GM12872 (cell line): ENCODE data around the gene CLNK.

Source experiments
- TF ChIP-seq, protein P1 (sequence below): IDR thresholded peaks from 3 replicates; pipeline ENCODE4 v1.5.1; 2011; ENCODE audit warnings: low read depth, mild to moderate bottlenecking, low read length, moderate library complexity; ENCODE audit not compliant: insufficient read depth

Gene CLNK

DNA sequence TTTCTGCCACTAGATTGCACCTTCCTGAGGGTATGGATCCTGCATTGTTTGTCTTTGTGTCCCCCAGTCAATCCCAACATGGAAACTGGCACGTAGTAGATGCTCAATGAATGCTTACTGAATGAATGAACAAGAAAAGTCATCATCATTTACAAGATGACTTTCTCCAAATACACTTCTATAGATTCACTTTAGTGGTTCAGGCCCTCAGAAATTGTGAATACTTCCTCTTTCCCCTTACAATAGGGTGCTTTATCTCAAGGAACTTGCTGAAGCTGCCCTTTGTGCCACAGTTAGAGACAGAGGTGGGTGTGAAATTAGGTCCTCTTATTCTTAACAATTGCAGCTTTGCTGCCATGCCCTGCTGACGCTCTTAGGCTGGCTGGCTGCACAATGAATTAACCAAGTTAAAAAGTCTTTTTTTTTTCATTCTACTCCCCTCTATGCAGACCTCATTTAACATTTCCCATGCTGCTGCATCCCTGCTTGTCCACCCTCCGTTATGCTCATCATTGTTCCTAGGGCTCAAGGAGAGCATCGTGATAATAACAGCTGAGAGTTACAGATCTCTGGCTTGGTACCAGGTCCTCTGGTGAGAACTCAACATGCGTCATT is 119.3 kb downstream of the CLNK start:
- TF ChIP-seq, protein P1, sequence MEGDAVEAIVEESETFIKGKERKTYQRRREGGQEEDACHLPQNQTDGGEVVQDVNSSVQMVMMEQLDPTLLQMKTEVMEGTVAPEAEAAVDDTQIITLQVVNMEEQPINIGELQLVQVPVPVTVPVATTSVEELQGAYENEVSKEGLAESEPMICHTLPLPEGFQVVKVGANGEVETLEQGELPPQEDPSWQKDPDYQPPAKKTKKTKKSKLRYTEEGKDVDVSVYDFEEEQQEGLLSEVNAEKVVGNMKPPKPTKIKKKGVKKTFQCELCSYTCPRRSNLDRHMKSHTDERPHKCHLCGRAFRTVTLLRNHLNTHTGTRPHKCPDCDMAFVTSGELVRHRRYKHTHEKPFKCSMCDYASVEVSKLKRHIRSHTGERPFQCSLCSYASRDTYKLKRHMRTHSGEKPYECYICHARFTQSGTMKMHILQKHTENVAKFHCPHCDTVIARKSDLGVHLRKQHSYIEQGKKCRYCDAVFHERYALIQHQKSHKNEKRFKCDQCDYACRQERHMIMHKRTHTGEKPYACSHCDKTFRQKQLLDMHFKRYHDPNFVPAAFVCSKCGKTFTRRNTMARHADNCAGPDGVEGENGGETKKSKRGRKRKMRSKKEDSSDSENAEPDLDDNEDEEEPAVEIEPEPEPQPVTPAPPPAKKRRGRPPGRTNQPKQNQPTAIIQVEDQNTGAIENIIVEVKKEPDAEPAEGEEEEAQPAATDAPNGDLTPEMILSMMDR, result no peak

DNA sequence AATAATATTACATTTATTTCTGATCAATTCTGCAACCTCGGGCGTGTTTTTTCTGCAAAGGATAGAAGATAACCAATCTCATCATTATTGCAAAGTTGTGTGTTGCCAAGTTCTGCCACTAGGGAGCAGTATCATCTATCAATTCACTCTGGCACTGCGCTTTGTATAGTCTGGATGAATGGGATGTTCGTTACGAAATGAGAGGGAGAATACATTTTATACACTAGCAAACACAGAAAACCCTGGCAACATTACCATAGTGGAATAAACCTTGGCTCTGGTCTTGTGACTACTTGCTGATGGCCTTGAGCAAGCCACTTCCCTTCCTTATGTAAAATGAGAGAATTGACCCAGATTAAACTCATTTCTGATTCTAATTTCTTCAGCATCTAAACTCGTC is 129.9 kb downstream of the CLNK start:
- TF ChIP-seq, protein P1, result peak; percentile 76

DNA sequence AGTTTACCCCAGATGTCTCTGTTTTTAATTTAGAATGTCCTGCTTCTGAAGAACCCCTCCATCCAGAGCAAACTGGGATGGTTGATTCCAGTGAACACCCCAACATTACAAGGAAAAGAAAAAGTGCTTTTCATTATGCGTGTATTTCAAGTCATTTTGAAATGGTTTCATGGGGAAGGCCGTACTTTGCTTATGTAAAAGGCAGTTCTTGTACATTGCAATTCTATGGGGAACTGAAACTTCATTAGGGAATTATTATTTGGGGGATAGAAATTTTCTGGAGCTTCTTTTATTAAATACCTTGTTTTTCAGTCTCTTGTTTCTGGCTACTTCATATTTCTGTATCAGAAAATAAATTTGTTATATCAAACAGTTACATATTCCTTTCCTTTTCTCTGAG is 130.4 kb downstream of the CLNK start:
- TF ChIP-seq, protein P1, result no peak

DNA sequence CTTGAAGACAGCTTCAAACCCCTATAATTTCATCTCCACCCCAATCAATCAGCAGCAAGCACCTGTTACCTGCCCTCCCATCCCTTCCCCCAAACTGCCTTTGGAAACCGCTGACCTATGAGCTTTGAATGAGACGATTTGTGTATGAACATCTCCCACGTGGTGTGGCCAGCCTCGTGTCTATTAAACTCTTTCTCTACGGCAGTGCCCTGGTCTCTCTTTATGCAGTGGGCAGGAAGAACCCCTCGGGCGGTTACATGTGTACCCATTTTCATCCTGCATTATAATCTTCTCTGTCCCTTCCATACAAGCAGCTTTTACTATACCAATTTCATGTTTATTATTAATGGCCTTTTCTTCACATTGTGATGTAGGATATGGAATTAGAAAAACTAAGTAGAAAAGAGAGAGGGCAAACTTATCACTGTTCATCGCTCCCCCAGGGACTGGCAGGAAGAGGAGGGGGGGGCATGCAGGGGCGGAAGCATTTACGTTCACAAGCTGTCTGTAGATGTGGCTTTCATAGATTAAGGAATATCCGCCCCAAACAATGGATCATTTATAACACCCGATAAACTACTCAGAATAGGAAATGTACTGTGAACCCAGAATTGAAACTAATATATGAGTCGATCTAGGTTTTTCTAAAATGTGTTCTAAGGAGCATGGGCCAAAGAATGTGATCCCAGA is 131.8 kb downstream of the CLNK start:
- TF ChIP-seq, protein P1, result no peak

DNA sequence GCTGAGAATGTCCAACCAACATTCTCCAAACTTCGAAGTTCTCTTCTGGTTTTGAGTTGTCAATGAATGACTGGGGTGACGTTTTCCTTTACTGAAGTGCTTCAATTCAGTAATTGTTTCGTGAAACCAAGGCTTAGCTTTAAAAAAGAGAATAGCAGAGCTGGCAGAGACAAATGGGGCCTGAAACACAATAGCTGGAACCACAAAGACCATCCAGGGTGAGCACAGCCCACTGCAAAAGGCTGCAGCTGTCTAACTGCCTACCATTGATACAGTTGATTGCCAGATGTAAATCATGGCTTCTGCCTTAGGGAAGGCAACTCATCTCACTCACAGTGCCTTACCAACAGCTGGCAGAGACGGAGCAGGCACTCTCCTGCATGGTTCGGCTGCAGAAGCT is 148.7 kb downstream of the CLNK start:
- TF ChIP-seq, protein P1, result no peak

DNA sequence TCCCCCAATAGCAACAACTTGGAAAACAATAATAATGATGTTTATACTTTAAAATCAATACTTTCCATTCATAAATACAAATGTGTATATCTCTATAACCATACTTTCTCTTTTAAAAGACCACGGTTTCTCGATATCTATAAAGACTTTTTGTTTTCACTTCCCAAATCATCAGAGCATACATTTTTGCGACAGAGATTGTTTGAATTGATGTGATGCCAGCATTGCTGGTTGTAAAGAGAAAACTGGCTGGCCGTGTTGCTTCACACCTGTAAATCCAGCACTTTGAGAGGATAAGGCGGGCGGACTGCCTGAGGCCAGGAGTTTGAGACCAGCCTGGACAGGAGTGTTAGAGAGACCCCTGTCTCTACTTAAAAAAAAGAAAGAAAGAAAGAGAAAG is 149.7 kb downstream of the CLNK start:
- TF ChIP-seq, protein P1, result no peak

DNA sequence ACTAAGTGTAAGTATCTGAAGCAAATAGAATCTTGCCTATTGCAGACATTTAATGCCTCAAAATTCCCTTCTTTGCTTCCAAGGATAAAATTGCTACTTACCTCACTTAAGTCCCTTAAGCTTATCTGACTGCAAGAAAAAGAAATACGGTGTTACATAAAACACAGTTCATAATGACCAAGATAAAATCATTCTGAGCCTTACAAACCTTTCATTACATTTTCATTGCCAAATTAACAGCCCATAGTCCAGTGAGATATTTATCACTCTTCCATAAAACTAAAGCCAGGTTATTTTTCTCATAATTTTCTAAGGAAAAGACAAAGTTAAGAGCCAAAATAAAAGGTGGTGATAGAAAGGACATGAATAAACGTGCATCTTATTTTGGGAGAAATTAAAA is 152.4 kb downstream of the CLNK start:
- TF ChIP-seq, protein P1, result no peak
